HepG2 (cell line): ENCODE data around the gene NPAS2. TPM values are rescaled to one million over a fixed set of nuclear protein-coding genes. Genes with fewer than 3 reads are reported as not detected.

ENCODE experiments used
- ATAC-seq: fragments of 200-7000 bp; cut with Tn5 transposase; 3 replicates; pipeline ENCODE4 v1.9.1; 2020; ENCODE audit warnings: mild to moderate bottlenecking, moderate library complexity
- BruUV-seq: library from RNA; stranded (reverse); fragments of 400-500 nt; replicated peaks from 2 replicates; lab custom pipeline; 2021; lab: Mats Ljungman, UMichigan
- CTCF ChIA-PET: fragments of 300-600 bp; formaldehyde crosslinking; extraction: SDS; loops from one replicate; lab custom pipeline; 2021; ENCODE audit warnings: low total read pairs, inconsistent platforms, low intra/inter-chr PET ratio; lab: Yijun Ruan, JAX
- POLR2A ChIA-PET: fragments of 350-600 bp; sonication (Branson Sonifier 250); formaldehyde crosslinking; loops from one replicate; lab custom pipeline; 2020; ENCODE audit warnings: antibody characterized with exemption, inconsistent platforms; lab: Yijun Ruan, JAX
- DNase-seq: peaks from one replicate; pipeline ENCODE4 v3.0.0-alpha.2; 2015; ENCODE audit warnings: low spot score
- FAIRE-seq: peaks from 3 replicates; lab custom pipeline; 2011; peaks lifted over from hg19 to GRCh38; lab: Jason Lieb, UNC
- H2AFZ ChIP-seq: one replicate; pipeline ENCODE4 v1.6.1; 2011; ENCODE audit warnings: low read length, inconsistent platforms
- H3K27ac ChIP-seq: fragments of 300-600 bp; 3 replicates; pipeline ENCODE4 v1.8.0; 2011; ENCODE audit warnings: mixed run types, mild to moderate bottlenecking, mixed read lengths, low read length, inconsistent platforms; ENCODE audit not compliant: insufficient read depth; ENCODE audit errors: extremely low read length
- H3K27me3 ChIP-seq, 2 experiments: fragments of 200-600 bp in 1 of 2; 2 replicates in 1 of 2; 3 replicates in 1 of 2; pipeline versions ENCODE4 v1.6.0 to v1.8.0; 2011; ENCODE audit warnings: low read length in 2 of 2, mild to moderate bottlenecking in 2 of 2, moderate library complexity in 2 of 2, inconsistent platforms in 1 of 2; ENCODE audit not compliant: insufficient read depth in 2 of 2, control insufficient read depth in 1 of 2
- H3K36me3 ChIP-seq, 2 experiments: fragments of 200-600 bp in 1 of 2; replicated peaks in 1 of 2; 2 replicates in 1 of 2; 3 replicates in 1 of 2; pipeline versions ENCODE4 v1.5.1 to v1.8.0; 2011; ENCODE audit warnings: low read length in 2 of 2, inconsistent platforms in 1 of 2; ENCODE audit not compliant: insufficient read depth in 2 of 2, control insufficient read depth in 1 of 2
- H3K4me1 ChIP-seq: 2 replicates; pipeline ENCODE4 v1.5.1; 2012; ENCODE audit warnings: low read length, inconsistent platforms; ENCODE audit not compliant: insufficient read depth
- H3K4me2 ChIP-seq: 2 replicates; pipeline ENCODE4 v1.6.0; 2011; ENCODE audit warnings: low read depth, low read length, inconsistent platforms
- H3K4me3 ChIP-seq, 3 experiments: fragments of 200-600 bp in 1 of 3; sonication (generic), shearing (Covaris generic) in 1 of 3; replicated peaks in 1 of 3; 2 replicates each; pipeline ENCODE4 v1.5.1; 2011 to 2016; ENCODE audit warnings: low read length in 3 of 3, inconsistent platforms in 2 of 3, low read depth in 2 of 3, mild to moderate bottlenecking in 2 of 3, control low read depth in 1 of 3, mixed read lengths in 1 of 3; ENCODE audit not compliant: insufficient read depth in 1 of 3
- H3K79me2 ChIP-seq: one replicate; pipeline ENCODE4 v1.6.1; 2011; ENCODE audit warnings: low read length, inconsistent platforms; ENCODE audit not compliant: insufficient read depth
- H3K9ac ChIP-seq: 2 replicates; pipeline ENCODE4 v1.6.0; 2011; ENCODE audit warnings: mild to moderate bottlenecking, low read depth, low read length, inconsistent platforms; ENCODE audit not compliant: insufficient read depth
- H3K9me3 ChIP-seq: 2 replicates; pipeline ENCODE4 v1.5.1; 2012; ENCODE audit warnings: mild to moderate bottlenecking, low read length
- H4K20me1 ChIP-seq: 2 replicates; pipeline ENCODE4 v1.6.0; 2011; ENCODE audit warnings: inconsistent platforms, mild to moderate bottlenecking, low read length, moderate library complexity; ENCODE audit not compliant: insufficient read depth
- BCLAF1 ChIP-seq: fragments of 450-650 bp; IDR thresholded peaks from 2 replicates; pipeline ENCODE4 v1.6.1; 2017; ENCODE audit warnings: mild to moderate bottlenecking
- EEA1 ChIP-seq: sonication (generic); formaldehyde crosslinking; IDR thresholded peaks from 2 replicates; pipeline ENCODE4 v1.5.1; 2020; ENCODE audit warnings: mild to moderate bottlenecking, missing genetic modification reagents, borderline replicate concordance
- IKZF1 ChIP-seq: fragments of 450-650 bp; IDR thresholded peaks from 2 replicates; pipeline ENCODE4 v1.7.1; 2016
- NCOR1 ChIP-seq: fragments of 200-600 bp; sonication (generic); IDR thresholded peaks from 2 replicates; pipeline ENCODE4 v1.7.0; 2017; ENCODE audit warnings: antibody characterized with exemption, low read length, borderline replicate concordance
- NFE2 ChIP-seq: sonication (generic); formaldehyde crosslinking; IDR thresholded peaks from 2 replicates; pipeline ENCODE4 v1.4.0; 2020; ENCODE audit warnings: missing genetic modification reagents
- RBFOX2 ChIP-seq: fragments of 200-400 bp; formaldehyde crosslinking; IDR thresholded peaks from 2 replicates; pipeline ENCODE4 v1.6.1; 2017; ENCODE audit warnings: low read depth, mild to moderate bottlenecking, low read length
- RBM22 ChIP-seq: fragments of 200-400 bp; formaldehyde crosslinking; optimal IDR thresholded peaks from 2 replicates; pipeline ENCODE3; 2017; ENCODE audit warnings: mild to moderate bottlenecking, low read length, moderate library complexity
- RNF2 ChIP-seq: fragments of 450-650 bp; conservative IDR thresholded peaks from 2 replicates; pipeline ENCODE4 v1.6.1; 2016; ENCODE audit warnings: low read depth
- SP4 ChIP-seq: sonication (generic); formaldehyde crosslinking; IDR thresholded peaks from 2 replicates; pipeline ENCODE4 v1.8.1; 2023; ENCODE audit warnings: mild to moderate bottlenecking, missing genetic modification reagents
- ZBTB33 ChIP-seq: sonication (generic); formaldehyde crosslinking; IDR thresholded peaks from 2 replicates; pipeline ENCODE4 v1.4.0; 2020; ENCODE audit warnings: missing genetic modification reagents
- ZNF263 ChIP-seq: sonication (generic); formaldehyde crosslinking; IDR thresholded peaks from 2 replicates; pipeline ENCODE4 v1.4.0; 2020; ENCODE audit warnings: missing genetic modification reagents
- ZNF496 ChIP-seq: sonication (generic); formaldehyde crosslinking; IDR thresholded peaks from 2 replicates; pipeline ENCODE4 v1.8.1; 2023; ENCODE audit warnings: mild to moderate bottlenecking, moderate library complexity, missing genetic modification reagents; ENCODE audit not compliant: insufficient replicate concordance
- ZNF720 ChIP-seq: sonication (generic); formaldehyde crosslinking; IDR thresholded peaks from 2 replicates; pipeline ENCODE4 v1.4.0; 2020; ENCODE audit warnings: missing genetic modification reagents
- WGBS: methylation state at CpG from one replicate; pipeline ENCODE4 v1.1.6; 2017; ENCODE audit warnings: low lambda C conversion rate; 5-methylcytosine and 5-hydroxymethylcytosine counted together
- in situ Hi-C: cut with HindIII; loops from 2 replicates; pipeline ENCODE4 v1.10.0; 2017; ENCODE audit warnings: low pct_unique_long_range_greater_than_20kb; ENCODE audit not compliant: extremely low pct_ligation_motif_present
- intact Hi-C: fragments of 100-400 bp; cut with micrococcal nuclease; formaldehyde crosslinking; loops from one replicate; pipeline ENCODE4 v1.10.0; 2022; ENCODE audit not compliant: unreplicated experiment
- polyA plus RNA-seq, 8 experiments: library from polyadenylated mRNA; depleted of rRNA in 3 of 8; stranded (reverse) in 7 of 8; unstranded in 1 of 8; fragments of >200 nt; fragmentation: Illumina TruSeq in 4 of 8; extraction: Trizol in 4 of 8; gene quantifications; 2 replicates each; pipeline versions ENCODE4 v1.2.1 to v1.2.3, GENCODE V29; 2011 to 2016; ENCODE audit warnings: low read depth in 4 of 8, missing spikeins in 1 of 8, mixed read lengths in 1 of 8; ENCODE audit not compliant: insufficient read depth in 1 of 8
- total RNA-seq, 5 experiments: library from RNA; depleted of rRNA; stranded (reverse); fragments of >200 nt; fragmentation: Illumina TruSeq; extraction: Trizol; gene quantifications; 2 replicates each; pipeline ENCODE4 v1.2.3, GENCODE V29; 2016; ENCODE audit warnings: low read depth in 1 of 5

Gene NPAS2
- total and polyA plus RNA-seq, 2 of the 13 experiments (the other 11 are each of a cell fraction or from before 2014, with no cell fraction given) = 14.8 to 37.5 TPM

GRCh38 chr2:101004620-101005325 lies 184.8 kb downstream of the NPAS2 start (continued):
- TF ChIP-seq IKZF1 = no peak
- no peak for TF ChIP-seq RNF2
- TF ChIP-seq BCLAF1 = no peak
- no peak for TF ChIP-seq NCOR1
- TF ChIP-seq ZNF720 = no peak
- TF ChIP-seq ZBTB33 (CRISPR knock-in tag) = 0 out of 2 replicates have a peak, but pooled peaks have one; percentile 5

GRCh38 chr2:101006065-101006715 lies 186.3 kb downstream of the NPAS2 start:
- intact Hi-C loops = no loop called here
- H3K4me2 ChIP-seq = no peak overlapping the region
- H3K4me3 ChIP-seq = no peak overlapping the region
- H4K20me1 ChIP-seq = peaks cover 59% of the 10 kb centered on the region
- ATAC-seq (no peak), FAIRE-seq (no peak), DNase-seq (no peak)
- H3K27ac ChIP-seq = no peak overlapping the region
- 96% methylated on average over 4 of the region's 4 CpGs for WGBS
- in situ Hi-C loops = no loop called here
- peaks cover 27 to 68% of the 10 kb centered on the region in 2 experiments for H3K36me3 ChIP-seq
- no peak overlapping the region for H2AFZ ChIP-seq
- H3K27me3 ChIP-seq = no peaks in the 10 kb centered on the region; a peak in 1 of 5 replicates
- H3K9ac ChIP-seq = no peak overlapping the region
- H3K4me1 ChIP-seq = peaks cover 42% of the 10 kb centered on the region
- BruUV-seq = no TSS peak
- H3K9me3 ChIP-seq = no peaks in the 10 kb centered on the region
- CTCF ChIA-PET = no interaction called here
- H3K79me2 ChIP-seq = peaks cover 39% of the 10 kb centered on the region
- POLR2A ChIA-PET = no interaction called here
- TF ChIP-seq ZNF496 (CRISPR knock-in tag) = no peak
- TF ChIP-seq RBFOX2 = peak; percentile 32
- TF ChIP-seq RBM22 = peak; percentile 74
- no peak for TF ChIP-seq SP4
- TF ChIP-seq NFE2 (CRISPR knock-in tag) = no peak
- TF ChIP-seq ZNF263 (CRISPR knock-in tag) = no peak
- TF ChIP-seq EEA1 = no peak
